Motor neuron (in vitro differentiated cells): ENCODE results near the gene NR1I2. TPM values are rescaled to one million over a fixed set of nuclear protein-coding genes. Genes with fewer than 3 reads are reported as not detected.

Experiments
- ATAC-seq, 8 experiments: fragments of 200-7000 bp; cut with Tn5 transposase; replicated peaks in 6 of 8; 2 replicates each; pipeline ENCODE4 v1.8.0; 2021; ENCODE audit warnings: mild to moderate bottlenecking in 8 of 8, moderate library complexity in 8 of 8
- H3K27ac ChIP-seq, 2 donors: fragments of 250-450 bp; sonication (Bioruptor Pico); 2 replicates each; pipeline ENCODE4 v1.9.0; 2021; ENCODE audit warnings: antibody characterized with exemption in 2 of 2, mild to moderate bottlenecking in 2 of 2, moderate library complexity in 1 of 2
- H3K4me1 ChIP-seq, 2 donors: fragments of 250-450 bp; sonication (Bioruptor Pico); replicated peaks in 1 of 2; 2 replicates each; pipeline ENCODE4 v1.6.1; 2021; ENCODE audit warnings: antibody characterized with exemption in 2 of 2, mild to moderate bottlenecking in 2 of 2, moderate library complexity in 1 of 2
- H3K4me3 ChIP-seq, 5 donors: fragments of 250-450 bp; sonication (Bioruptor Pico); 2 replicates each; pipeline ENCODE4 v1.9.0; 2021; ENCODE audit warnings: antibody characterized with exemption in 5 of 5, mild to moderate bottlenecking in 5 of 5, moderate library complexity in 4 of 5
- WGBS, 10 experiments: fragments of 450-650 bp; shearing (Covaris generic); methylation state at CpG; one replicate each; pipeline ENCODE4 v1.0.0; 2022; 5-methylcytosine and 5-hydroxymethylcytosine counted together
- in situ Hi-C, 9 experiments: fragments of 400-800 bp; cut with MboI; loops; one replicate each; pipeline ENCODE4 v1.15.0; 2021; ENCODE audit warnings: low sequenced_read_pairs in 9 of 9, low pct_unique_long_range_greater_than_20kb in 2 of 9; ENCODE audit not compliant: unreplicated experiment in 9 of 9
- total RNA-seq, 8 experiments: library from RNA; unstranded; fragments of 300-600 nt; gene quantifications; 2 replicates each; pipeline versions ENCODE4 v1.2.3 to v1.2.4, GENCODE V29; 2022

NR1I2 gene
- total RNA-seq, 8 experiments from 2014 or later: 0.07 to 0.76 (median 0.33) TPM; not detected in 1

DNA sequence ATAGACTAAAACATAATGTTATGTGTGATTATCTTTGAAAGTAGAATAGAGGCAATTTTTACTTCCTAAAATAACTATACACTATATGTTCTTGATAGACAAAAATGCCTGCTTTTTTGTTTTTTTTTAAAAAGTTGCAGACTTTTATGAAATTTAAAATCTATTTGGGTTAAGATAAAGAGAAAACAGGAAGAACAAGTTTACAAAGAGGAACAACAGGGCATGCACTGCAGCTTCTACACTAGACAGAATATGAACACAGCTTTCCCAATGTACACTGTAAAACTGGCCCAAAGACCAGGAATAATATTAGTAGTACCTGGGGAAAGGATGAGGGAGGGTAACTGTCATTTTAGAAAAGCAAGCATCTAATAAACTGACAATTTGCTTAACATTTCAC, 53.7 kb downstream of the NR1I2 start:
- Histone ChIP-seq H3K4me1 (no peaks in the 10 kb centered on the region), H3K27ac (no peak overlapping the region), H3K4me3 (no peak overlapping the region)
- in situ Hi-C loops: no loop called here
- no peak for ATAC-seq

- H3K4me3 ChIP-seq: no peak overlapping the region
- H3K4me1 ChIP-seq: no peaks in the 10 kb centered on the region
- ATAC-seq: no peak
- H3K27ac ChIP-seq: no peak overlapping the region
- in situ Hi-C loops: no loop called here
- 73 to 100% (median 86%) methylated on average over 1 to 2 of the region's 2 CpGs; no CpG with 5 or more reads in 1 of the 10 experiments for WGBS, 10 experiments
Observed at GRCh38 chr3:119841808-119842471, 60.0 kb downstream of the NR1I2 start.

- ATAC-seq: no peak
- in situ Hi-C loops: no loop called here
- 75 to 100% (median 97%) methylated on average over 2 of the region's 2 CpGs; no CpG with 5 or more reads in 2 of the 10 experiments for WGBS, 10 experiments
- no peak overlapping the region for H3K27ac ChIP-seq
- no peak overlapping the region for H3K4me3 ChIP-seq
- no peaks in the 10 kb centered on the region for H3K4me1 ChIP-seq
Observed at GRCh38 chr3:119849126-119849525, 67.2 kb downstream of the NR1I2 start.

- H3K4me3 ChIP-seq: no peak overlapping the region
- WGBS, 10 experiments: 92 to 100% (median 100%) methylated on average over 1 to 3 of the region's 3 CpGs; no CpG with 5 or more reads in 1 of the 10 experiments
- in situ Hi-C loops: no loop called here
- no peak overlapping the region for H3K27ac ChIP-seq
- ATAC-seq: no peak
- no peaks in the 10 kb centered on the region for H3K4me1 ChIP-seq
Observed at GRCh38 chr3:119856695-119857094, 74.8 kb downstream of the NR1I2 start.

DNA sequence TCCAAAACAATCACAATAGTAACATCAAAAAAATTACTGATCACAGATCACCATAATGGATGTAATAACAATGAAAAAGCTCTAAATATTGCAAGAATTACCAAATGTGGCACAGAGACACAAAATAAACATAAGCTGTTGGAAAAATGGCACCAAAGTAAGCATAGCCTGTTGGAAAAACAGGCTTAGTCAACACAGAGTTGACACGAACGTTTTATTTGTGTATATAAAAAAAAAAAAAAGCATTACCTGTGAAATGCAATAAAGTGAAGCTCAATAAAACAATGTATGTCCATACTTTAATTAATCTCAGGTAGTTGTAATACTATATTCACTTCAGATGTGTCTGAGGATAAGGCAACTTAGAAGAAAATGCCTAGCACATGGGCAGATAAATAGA, 77.1 kb downstream of the NR1I2 start:
- H3K4me1 ChIP-seq: no peaks in the 10 kb centered on the region
- no peak for ATAC-seq
- WGBS, 10 experiments: 69 to 100% (median 96%) methylated on average over 1 to 2 of the region's 2 CpGs; no CpG with 5 or more reads in 1 of the 10 experiments
- in situ Hi-C loops: no loop called here
- no peak overlapping the region for H3K4me3 ChIP-seq
- H3K27ac ChIP-seq: no peak overlapping the region

GRCh38 chr3:119859728-119860127, 77.8 kb downstream of the NR1I2 start:
- in situ Hi-C loops: no loop called here
- WGBS, 10 experiments: 82 to 100% (median 95%) methylated on average over 1 to 2 of the region's 2 CpGs; no CpG with 5 or more reads in 1 of the 10 experiments
- ATAC-seq: no peak

DNA sequence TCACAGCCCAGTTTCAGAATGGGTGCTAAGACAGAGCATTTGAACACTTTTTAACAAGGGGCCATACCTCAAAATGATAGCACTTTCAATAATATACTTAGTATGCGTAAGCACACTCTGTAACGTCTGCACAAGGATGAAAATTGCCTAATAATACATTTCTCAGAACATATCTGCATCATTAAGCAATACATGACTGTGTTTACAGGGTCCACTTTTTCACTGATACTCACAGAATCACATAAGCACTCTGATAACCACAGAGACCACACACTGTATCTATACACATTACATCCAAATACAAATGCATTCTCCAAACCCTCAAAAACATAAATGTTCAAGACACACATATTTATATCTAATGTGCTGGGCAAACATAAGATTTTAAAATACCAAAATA, 79.8 kb downstream of the NR1I2 start:
- Histone ChIP-seq H3K4me1 (no peaks in the 10 kb centered on the region), H3K4me3 (no peak overlapping the region), H3K27ac (no peak overlapping the region)
- WGBS, 10 experiments: 80 to 100% (median 86%) methylated on average over 1 to 2 of the region's 2 CpGs; no CpG with 5 or more reads in 3 of the 10 experiments
- ATAC-seq: no peak
- in situ Hi-C loops: no loop called here

More at GRCh38 chr3:119859728-119860127, 77.8 kb downstream of the NR1I2 start:
- no peaks in the 10 kb centered on the region for H3K4me1 ChIP-seq
- H3K4me3 ChIP-seq: no peak overlapping the region
- H3K27ac ChIP-seq: no peak overlapping the region

DNA sequence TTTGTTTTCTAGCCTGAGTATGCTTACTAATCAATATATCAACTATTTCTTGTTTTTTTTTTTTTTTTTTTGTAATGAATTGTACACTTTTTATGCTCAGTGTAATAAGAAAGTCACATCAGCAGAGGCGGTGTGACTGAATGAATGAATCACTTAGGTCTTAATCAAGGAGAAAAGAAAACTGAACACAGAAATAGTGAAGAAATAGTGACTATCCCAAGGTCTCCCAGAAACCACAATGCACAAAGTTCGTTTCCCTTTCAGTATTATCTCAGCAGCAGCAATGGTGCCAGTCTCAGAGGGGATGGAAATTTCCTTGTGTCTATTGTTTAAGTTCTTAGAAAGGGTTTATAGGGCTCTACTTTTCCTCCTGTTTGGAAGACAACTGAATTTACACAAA, 80.7 kb downstream of the NR1I2 start:
- H3K27ac ChIP-seq: no peak overlapping the region
- 62 to 100% (median 98%) methylated on average over 1 to 2 of the region's 2 CpGs for WGBS, 10 experiments
- no peak for ATAC-seq
- no peaks in the 10 kb centered on the region for H3K4me1 ChIP-seq
- in situ Hi-C loops: no loop called here
- no peak overlapping the region for H3K4me3 ChIP-seq

DNA sequence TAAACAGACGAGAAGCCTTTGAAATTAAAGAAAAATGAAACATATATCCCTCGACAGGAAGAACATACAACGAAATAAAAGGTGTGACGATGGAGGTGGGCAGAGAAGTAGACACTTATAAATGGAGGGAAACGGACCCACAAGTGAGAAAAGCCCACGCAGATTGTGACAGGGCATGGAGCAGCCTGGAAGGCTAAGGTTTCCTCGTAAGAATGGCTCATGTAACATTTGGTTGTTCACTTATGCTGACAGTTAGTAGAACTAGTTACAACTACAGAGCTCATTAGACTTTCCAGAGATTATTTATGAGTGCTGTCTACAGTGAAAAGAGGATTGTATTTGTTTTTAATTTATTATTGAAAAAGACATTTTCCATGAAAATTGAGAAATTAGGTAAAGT, 82.6 kb downstream of the NR1I2 start:
- Histone ChIP-seq H3K4me1 (no peaks in the 10 kb centered on the region), H3K4me3 (no peak overlapping the region), H3K27ac (no peak overlapping the region)
- 78 to 98% (median 92%) methylated on average over 3 to 7 of the region's 7 CpGs for WGBS, 10 experiments
- ATAC-seq: no peak
- in situ Hi-C loops: no loop called here

Other genes starting within 250 kb of the NR1I2 start
- under 1 TPM in 6 of 8 experiments, not detected in 2; 0.14 to 0.66 (median 0.32) TPM for gene CD80, start 222.5 kb upstream of the NR1I2 start, total RNA-seq
- gene ADPRH, start 202.6 kb upstream of the NR1I2 start, total RNA-seq: 1 to 10 TPM in 2 of 8 experiments, under 1 TPM in 6; 0.27 to 1.8 (median 0.63) TPM
- under 1 TPM in 1 of 8 experiments, not detected in 7; 0.93 TPM for gene PLA1A, start 184.2 kb upstream of the NR1I2 start, total RNA-seq
- 1 to 10 TPM in 5 of 8 experiments, under 1 TPM in 2, not detected in 1; 0.31 to 4.6 (median 1.4) TPM for gene POPDC2, start 121.5 kb upstream of the NR1I2 start, total RNA-seq
- gene COX17, start 104.7 kb upstream of the NR1I2 start, total RNA-seq: 10 to 100 TPM; 46.4 to 71.4 (median 54.9) TPM
- 10 to 100 TPM in 3 of 8 experiments, 1 to 10 TPM in 3, under 1 TPM in 1, not detected in 1; 0.90 to 19.7 (median 6.4) TPM for gene CFAP91, start 79.1 kb upstream of the NR1I2 start, total RNA-seq